PFSK-1 (cell line): ENCODE results near the gene CCDC172.

Experiments used
- FOXP2 ChIP-seq: optimal IDR thresholded peaks from 2 replicates; pipeline ENCODE3; 2011; ENCODE audit warnings: borderline replicate concordance, control low read depth, inconsistent platforms; ENCODE audit not compliant: insufficient read depth; ENCODE audit errors: extremely low read length, extremely low read depth
- POLR2AphosphoS5 ChIP-seq: IDR thresholded peaks from 2 replicates; pipeline ENCODE4 v1.6.1; 2012; ENCODE audit warnings: low read depth, mild to moderate bottlenecking, control low read depth, low read length, moderate library complexity
- REST ChIP-seq, 2 experiments: IDR thresholded peaks; 2 replicates each; pipeline versions ENCODE4 v1.6.1 to v1.8.0; 2011 to 2012; ENCODE audit warnings: low read depth in 2 of 2, low read length in 2 of 2, control low read depth in 1 of 2, inconsistent platforms in 1 of 2, mild to moderate bottlenecking in 1 of 2, moderate library complexity in 1 of 2; ENCODE audit not compliant: insufficient read depth in 1 of 2
- SIN3A ChIP-seq: IDR thresholded peaks from 2 replicates; pipeline ENCODE4 v1.6.1; 2012; ENCODE audit warnings: mild to moderate bottlenecking, low read length, moderate library complexity, borderline replicate concordance; ENCODE audit not compliant: insufficient read depth
- TAF1 ChIP-seq: IDR thresholded peaks from 2 replicates; pipeline ENCODE4 v1.6.1; 2012; ENCODE audit warnings: low read length, control low read depth, borderline replicate concordance; ENCODE audit not compliant: insufficient read depth

CCDC172 gene

GRCh38 chr10:116329153-116329552 lies 4.9 kb downstream of the CCDC172 start:
- TF ChIP-seq SIN3A (no peak), TAF1 (no peak), POLR2AphosphoS5 (no peak), FOXP2 (no peak), REST (IDR thresholded peaks at IDR 0.05; ENCODE audit: insufficient read depth in 1 of 2, low read depth in 2 of 2, low read length in 2 of 2) (no peak)

- no peak for TF ChIP-seq TAF1
- no peak for TF ChIP-seq SIN3A
- TF ChIP-seq POLR2AphosphoS5, result no peak
- no peak for TF ChIP-seq FOXP2
- TF ChIP-seq REST (IDR thresholded peaks at IDR 0.05; ENCODE audit: insufficient read depth in 1 of 2, low read depth in 2 of 2, low read length in 2 of 2), result no peak
These were observed 7.6 kb downstream of the CCDC172 start for GRCh38 chr10:116331815-116332214.

- TF ChIP-seq REST (IDR thresholded peaks at IDR 0.05; ENCODE audit: insufficient read depth in 1 of 2, low read depth in 2 of 2, low read length in 2 of 2) (no peak), SIN3A (no peak), TAF1 (no peak), FOXP2 (no peak), POLR2AphosphoS5 (no peak)
These were observed 12.6 kb downstream of the CCDC172 start for GRCh38 chr10:116336866-116337265.

- TF ChIP-seq SIN3A (no peak), REST (IDR thresholded peaks at IDR 0.05; ENCODE audit: insufficient read depth in 1 of 2, low read depth in 2 of 2, low read length in 2 of 2) (no peak), POLR2AphosphoS5 (no peak), TAF1 (no peak), FOXP2 (no peak)
These were observed 27.9 kb downstream of the CCDC172 start for GRCh38 chr10:116352125-116352524.

- no peak for TF ChIP-seq SIN3A
- TF ChIP-seq FOXP2, result no peak
- no peak for TF ChIP-seq TAF1
- no peak for TF ChIP-seq REST (IDR thresholded peaks at IDR 0.05; ENCODE audit: insufficient read depth in 1 of 2, low read depth in 2 of 2, low read length in 2 of 2)
- no peak for TF ChIP-seq POLR2AphosphoS5
These were observed 29.6 kb downstream of the CCDC172 start for GRCh38 chr10:116353817-116354216.
